ENCODE results near the gene RNF166.

RNF166 gene

GRCh38 chr16:88716201-88716600, 10.0 kb upstream of the RNF166 start:
- H3K4me1 ChIP-seq (ENCODE audit: insufficient read depth, insufficient read length) = no peaks in the 10 kb centered on the region
- H3K36me3 ChIP-seq (ENCODE audit: insufficient read depth, insufficient read length, low read length) = peaks cover 91% of the 10 kb centered on the region
- no peak overlapping the region for H3K4me3 ChIP-seq (ENCODE audit: insufficient read length, low read depth)
- DNase-seq (ENCODE audit: low read depth, low spot score) = no peak
- no peak overlapping the region for H3K9ac ChIP-seq (ENCODE audit: insufficient read length, low read depth)
- no peaks in the 10 kb centered on the region for H3K9me3 ChIP-seq (ENCODE audit: insufficient read depth, low read length)
- no peak for TF ChIP-seq ZNF274 (IDR thresholded peaks at IDR 0.05; ENCODE audit: low read depth, low read length)
- TF ChIP-seq SUZ12 (IDR thresholded peaks at IDR 0.05; ENCODE audit: extremely low read depth, insufficient read depth, insufficient read length) = no peak
- no peak for TF ChIP-seq YY1 (IDR thresholded peaks at IDR 0.05; ENCODE audit: insufficient read depth, insufficient read length)
- no peaks in the 10 kb centered on the region for H3K27me3 ChIP-seq (ENCODE audit: insufficient read depth, insufficient read length)

GRCh38 chr16:88715312-88716190, 9.3 kb upstream of the RNF166 start:
- Histone ChIP-seq H3K9ac (ENCODE audit: insufficient read length, low read depth) (no peak overlapping the region), H3K9me3 (ENCODE audit: insufficient read depth, low read length) (no peaks in the 10 kb centered on the region), H3K27me3 (ENCODE audit: insufficient read depth, insufficient read length) (no peaks in the 10 kb centered on the region), H3K4me3 (ENCODE audit: insufficient read length, low read depth) (no peak overlapping the region), H3K4me1 (ENCODE audit: insufficient read depth, insufficient read length) (no peaks in the 10 kb centered on the region), H3K36me3 (ENCODE audit: insufficient read depth, insufficient read length, low read length) (peaks cover 91% of the 10 kb centered on the region)
- TF ChIP-seq YY1 (IDR thresholded peaks at IDR 0.05; ENCODE audit: insufficient read depth, insufficient read length) (no peak), SUZ12 (IDR thresholded peaks at IDR 0.05; ENCODE audit: extremely low read depth, insufficient read depth, insufficient read length) (no peak), ZNF274 (IDR thresholded peaks at IDR 0.05; ENCODE audit: low read depth, low read length) (no peak)
- no peak for DNase-seq (ENCODE audit: low read depth, low spot score)

- Histone ChIP-seq H3K27me3 (ENCODE audit: insufficient read depth, insufficient read length) (no peaks in the 10 kb centered on the region), H3K36me3 (ENCODE audit: insufficient read depth, insufficient read length, low read length) (peaks cover 92% of the 10 kb centered on the region), H3K4me3 (ENCODE audit: insufficient read length, low read depth) (no peak overlapping the region), H3K9me3 (ENCODE audit: insufficient read depth, low read length) (no peaks in the 10 kb centered on the region), H3K9ac (ENCODE audit: insufficient read length, low read depth) (no peak overlapping the region), H3K4me1 (ENCODE audit: insufficient read depth, insufficient read length) (no peaks in the 10 kb centered on the region)
- no peak for DNase-seq (ENCODE audit: low read depth, low spot score)
- no peak for TF ChIP-seq ZNF274 (IDR thresholded peaks at IDR 0.05; ENCODE audit: low read depth, low read length)
- TF ChIP-seq SUZ12 (IDR thresholded peaks at IDR 0.05; ENCODE audit: extremely low read depth, insufficient read depth, insufficient read length) = no peak
- no peak for TF ChIP-seq YY1 (IDR thresholded peaks at IDR 0.05; ENCODE audit: insufficient read depth, insufficient read length)
Observed at GRCh38 chr16:88714420-88715302, 8.5 kb upstream of the RNF166 start.

- Histone ChIP-seq H3K4me3 (ENCODE audit: insufficient read length, low read depth) (no peak overlapping the region), H3K4me1 (ENCODE audit: insufficient read depth, insufficient read length) (no peaks in the 10 kb centered on the region), H3K27me3 (ENCODE audit: insufficient read depth, insufficient read length) (no peaks in the 10 kb centered on the region), H3K36me3 (ENCODE audit: insufficient read depth, insufficient read length, low read length) (peaks cover 92% of the 10 kb centered on the region), H3K9ac (ENCODE audit: insufficient read length, low read depth) (no peak overlapping the region), H3K9me3 (ENCODE audit: insufficient read depth, low read length) (no peaks in the 10 kb centered on the region)
- DNase-seq (ENCODE audit: low read depth, low spot score) = no peak
- TF ChIP-seq YY1 (IDR thresholded peaks at IDR 0.05; ENCODE audit: insufficient read depth, insufficient read length) (no peak), SUZ12 (IDR thresholded peaks at IDR 0.05; ENCODE audit: extremely low read depth, insufficient read depth, insufficient read length) (no peak), ZNF274 (IDR thresholded peaks at IDR 0.05; ENCODE audit: low read depth, low read length) (no peak)
Observed at GRCh38 chr16:88713568-88714419, 7.6 kb upstream of the RNF166 start.

- TF ChIP-seq ZNF274 (IDR thresholded peaks at IDR 0.05; ENCODE audit: low read depth, low read length) (no peak), SUZ12 (IDR thresholded peaks at IDR 0.05; ENCODE audit: extremely low read depth, insufficient read depth, insufficient read length) (no peak), YY1 (IDR thresholded peaks at IDR 0.05; ENCODE audit: insufficient read depth, insufficient read length) (no peak)
- H3K36me3 ChIP-seq (ENCODE audit: insufficient read depth, insufficient read length, low read length) = peaks cover 92% of the 10 kb centered on the region
- DNase-seq (ENCODE audit: low read depth, low spot score) = no peak
- no peaks in the 10 kb centered on the region for H3K9me3 ChIP-seq (ENCODE audit: insufficient read depth, low read length)
- no peak overlapping the region for H3K9ac ChIP-seq (ENCODE audit: insufficient read length, low read depth)
- no peaks in the 10 kb centered on the region for H3K27me3 ChIP-seq (ENCODE audit: insufficient read depth, insufficient read length)
- H3K4me3 ChIP-seq (ENCODE audit: insufficient read length, low read depth) = no peak overlapping the region
- no peaks in the 10 kb centered on the region for H3K4me1 ChIP-seq (ENCODE audit: insufficient read depth, insufficient read length)
Observed at GRCh38 chr16:88713054-88713453, 6.8 kb upstream of the RNF166 start.

- DNase-seq (ENCODE audit: low read depth, low spot score) = no peak
- Histone ChIP-seq H3K4me1 (ENCODE audit: insufficient read depth, insufficient read length) (no peaks in the 10 kb centered on the region), H3K27me3 (ENCODE audit: insufficient read depth, insufficient read length) (no peaks in the 10 kb centered on the region), H3K9me3 (ENCODE audit: insufficient read depth, low read length) (no peaks in the 10 kb centered on the region), H3K9ac (ENCODE audit: insufficient read length, low read depth) (no peak overlapping the region), H3K4me3 (ENCODE audit: insufficient read length, low read depth) (no peak overlapping the region), H3K36me3 (ENCODE audit: insufficient read depth, insufficient read length, low read length) (peaks cover 88% of the 10 kb centered on the region)
- TF ChIP-seq YY1 (IDR thresholded peaks at IDR 0.05; ENCODE audit: insufficient read depth, insufficient read length) = no peak
- TF ChIP-seq ZNF274 (IDR thresholded peaks at IDR 0.05; ENCODE audit: low read depth, low read length) = no peak
- no peak for TF ChIP-seq SUZ12 (IDR thresholded peaks at IDR 0.05; ENCODE audit: extremely low read depth, insufficient read depth, insufficient read length)
Observed at GRCh38 chr16:88712362-88712979, 6.3 kb upstream of the RNF166 start.
